Pancreas (tissue), 10 donors: ENCODE measurements around the gene ARNT2. TPM values are rescaled to one million over a fixed set of nuclear protein-coding genes. Genes with fewer than 3 reads are reported as not detected.

ENCODE experiments used
- ATAC-seq, 4 donors: fragments of 200-7000 bp; cut with Tn5 transposase; one replicate each; pipeline versions ENCODE4 v1.8.0 to v1.9.1; 2020; ENCODE audit warnings: mild to moderate bottlenecking in 4 of 4, moderate library complexity in 4 of 4
- DNase-seq, 6 donors: peaks; one replicate each; pipeline ENCODE4 v3.0.0-alpha.2; 2020
- FAIRE-seq: peaks from 2 replicates; lab custom pipeline; 2012; peaks lifted over from hg19 to GRCh38; lab: Jason Lieb, UNC
- H3K27ac ChIP-seq, 4 donors: fragments of 200-600 bp; sonication (generic); 1 replicate in 3 of 4; 2 replicates in 1 of 4; pipeline versions ENCODE4 v1.5.0 to v1.8.0; 2020
- H3K27me3 ChIP-seq, 4 donors: fragments of 200-600 bp; one replicate each; pipeline ENCODE4 v1.8.0; 2021
- H3K36me3 ChIP-seq, 3 donors: fragments of 200-600 bp; sonication (generic) in 1 of 3; one replicate each; pipeline versions ENCODE4 v1.5.0 to v1.8.0; 2020 to 2021
- H3K4me1 ChIP-seq, 3 donors: fragments of 200-600 bp; one replicate each; pipeline ENCODE4 v1.8.0; 2021
- H3K4me3 ChIP-seq, 4 donors: fragments of 200-600 bp; sonication (generic) in 2 of 4; one replicate each; pipeline versions ENCODE4 v1.5.0 to v1.8.0; 2020 to 2021
- H3K9me3 ChIP-seq, 4 donors: fragments of 200-600 bp; one replicate each; pipeline ENCODE4 v1.8.0; 2021
- CTCF ChIP-seq, 4 donors: fragments of 200-600 bp; sonication (generic) in 3 of 4; IDR thresholded peaks; one replicate each; pipeline versions ENCODE4 v1.5.0 to v1.8.0; 2021; ENCODE audit warnings: antibody characterized with exemption in 4 of 4
- WGBS, 2 donors: extraction: QIAGEN DNeasy Blood & Tissue Kit; methylation state at CpG; one replicate each; pipeline ENCODE4 v1.1.7; 2013; 5-methylcytosine and 5-hydroxymethylcytosine counted together
- intact Hi-C, 3 donors: fragments of 100-400 bp; cut with DNase I; formaldehyde crosslinking; loops; one replicate each; pipeline versions ENCODE4 v1.11.1 to v1.14.2; 2022
- polyA plus RNA-seq, 2 donors: library from polyadenylated mRNA; stranded (reverse); fragments of 200-250 nt; gene quantifications; one replicate each; pipeline ENCODE4 v1.2.3, GENCODE V29; 2013
- total RNA-seq, 6 donors: library from RNA; stranded (reverse); fragmentation: NEBNext Ultra II Directional in 4 of 6; extraction: Animal tissue kit (Norgen Biotek cat#: 25700) in 4 of 6; gene quantifications; one replicate each; pipeline versions ENCODE4 v1.2.1 to v1.2.4, GENCODE V29; 2021 to 2023
- donor health status: healthy with polysubstance abuse.
- donor health status: DM: no; HTN: no; CAD: no; lungs with moderate emphysema.
- donor health status: DM: no; HTN: no; CAD: no.
- donor health status: control.
- donor health status: control.
- donor health status: Bipolar disorder and iron deficiency.
- donor health status: DM: yes; HTN: yes; CAD: no.
- donor health status: DM: no; HTN: no; CAD: no.
- donor health status: DM: no; HTN: no; CAD: no.
- donor health status: DM: yes; HTN: yes; CAD: no.

The ARNT2 gene
- total and polyA plus RNA-seq, 8 donors = 2.1 to 18.1 (median 5.4) TPM

DNA sequence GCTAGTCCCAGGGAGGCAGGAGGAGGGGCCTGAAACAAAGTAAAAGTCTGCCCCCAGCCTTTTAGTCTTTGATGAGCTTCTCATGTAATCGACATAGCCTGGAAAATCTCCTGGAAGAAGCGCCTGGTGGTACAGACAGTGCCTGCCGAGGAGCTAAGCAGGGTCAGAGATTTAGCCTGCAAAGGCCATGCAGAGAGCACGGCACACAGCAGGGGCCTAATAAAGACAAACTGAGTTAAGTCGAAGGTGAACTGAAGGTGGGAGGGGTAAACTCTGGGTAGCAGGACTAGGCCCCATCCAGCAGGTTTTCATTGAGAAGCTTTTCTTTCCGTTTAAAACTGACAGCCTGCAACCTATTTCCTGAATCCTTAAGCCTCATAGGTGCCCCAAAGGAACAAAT, 175.4 kb downstream of the ARNT2 start:
- Histone ChIP-seq H3K4me3 (no peak overlapping the region), H3K9me3 (no peaks in the 10 kb centered on the region), H3K4me1 (no peaks in the 10 kb centered on the region), H3K27me3 (no peaks in the 10 kb centered on the region), H3K27ac (no peak overlapping the region), H3K36me3 (no peaks in the 10 kb centered on the region)
- TF ChIP-seq CTCF (IDR thresholded peaks at IDR 0.05) = no peak
- ATAC-seq (no peak), FAIRE-seq (no peak), DNase-seq (no peak)
- WGBS, 2 donors = 61 to 68% methylated on average over 6 of the region's 6 CpGs
- intact Hi-C loops = no loop called here

DNA sequence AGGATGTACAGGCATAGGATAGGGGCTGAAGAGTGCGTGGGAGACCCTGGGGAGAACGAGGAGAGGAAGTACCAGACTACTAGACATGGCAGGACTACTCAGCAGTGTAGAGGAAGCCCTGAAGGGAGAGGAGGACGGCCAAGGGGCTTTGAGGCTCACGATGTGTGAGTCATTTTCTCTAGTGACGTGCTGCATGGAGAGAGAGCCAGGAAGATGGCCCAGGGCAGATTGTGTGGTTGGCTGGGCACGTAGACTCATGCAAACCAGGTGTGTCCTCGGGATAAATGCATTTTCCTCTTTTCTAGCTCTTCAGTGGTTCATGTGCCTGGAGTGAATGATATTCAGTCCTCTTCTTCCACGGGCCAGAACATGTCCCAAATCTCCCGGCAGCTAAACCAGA, 175.9 kb downstream of the ARNT2 start:
- Histone ChIP-seq H3K9me3 (no peaks in the 10 kb centered on the region), H3K27me3 (no peaks in the 10 kb centered on the region), H3K4me1 (no peaks in the 10 kb centered on the region), H3K36me3 (no peaks in the 10 kb centered on the region), H3K4me3 (no peak overlapping the region), H3K27ac (no peak overlapping the region)
- FAIRE-seq (no peak), DNase-seq (no peak), ATAC-seq (no peak)
- 77 to 78% methylated on average over 9 of the region's 9 CpGs for WGBS, 2 donors
- TF ChIP-seq CTCF (IDR thresholded peaks at IDR 0.05) = no peak
- intact Hi-C loops = no loop called here

DNA sequence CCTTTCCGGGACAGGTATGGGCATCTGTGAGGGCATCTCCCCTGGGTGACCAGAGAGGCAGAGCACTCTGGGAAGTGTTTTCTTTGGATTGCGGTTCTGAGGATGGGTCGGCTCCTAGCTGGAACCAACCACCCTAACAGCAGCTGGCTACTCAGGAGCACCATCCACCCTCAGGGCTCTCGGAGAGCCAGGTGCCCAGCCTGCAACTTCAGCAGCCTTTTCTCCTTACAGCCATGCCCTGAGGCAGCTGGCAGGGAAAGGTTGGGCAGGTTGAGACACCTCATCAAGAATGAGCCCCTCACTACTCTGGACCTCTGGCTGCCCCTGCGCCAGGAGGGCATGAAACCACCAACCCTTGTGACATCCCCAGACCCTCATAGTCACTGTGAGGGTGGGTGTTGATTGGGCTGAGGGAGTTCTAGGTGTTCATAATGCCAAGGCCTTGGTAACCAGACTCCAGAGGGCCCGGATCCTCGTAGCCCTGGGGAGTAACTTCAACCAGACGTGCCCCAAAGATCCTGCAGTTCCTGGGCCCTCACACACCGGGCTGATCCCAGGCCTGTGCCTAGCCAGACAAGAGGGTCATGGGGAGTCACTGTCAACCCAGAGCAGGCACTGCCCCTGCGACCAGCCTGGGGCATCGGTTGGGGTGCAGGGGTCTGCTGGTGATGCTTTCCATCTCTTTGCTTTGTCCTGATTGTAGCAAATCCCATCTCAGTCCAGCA, 176.5 kb downstream of the ARNT2 start:
- Histone ChIP-seq H3K27ac (no peak overlapping the region), H3K9me3 (no peaks in the 10 kb centered on the region), H3K36me3 (no peaks in the 10 kb centered on the region), H3K4me1 (no peaks in the 10 kb centered on the region), H3K27me3 (no peaks in the 10 kb centered on the region), H3K4me3 (no peak overlapping the region)
- FAIRE-seq (no peak), DNase-seq (no peak), ATAC-seq (no peak)
- no peak for TF ChIP-seq CTCF (IDR thresholded peaks at IDR 0.05)
- intact Hi-C loops = no loop called here
- WGBS, 2 donors = 91 to 95% methylated on average over 11 of the region's 11 CpGs

GRCh38 chr15:80581976-80582375, 177.8 kb downstream of the ARNT2 start:
- intact Hi-C loops = no loop called here
- 83 to 85% methylated on average over 7 of the region's 7 CpGs for WGBS, 2 donors
- Histone ChIP-seq H3K36me3 (no peaks in the 10 kb centered on the region), H3K9me3 (no peaks in the 10 kb centered on the region), H3K4me3 (no peak overlapping the region), H3K4me1 (no peaks in the 10 kb centered on the region), H3K27ac (no peak overlapping the region), H3K27me3 (no peaks in the 10 kb centered on the region)
- ATAC-seq = no peak
- no peak for FAIRE-seq
- no peak for DNase-seq
- no peak for TF ChIP-seq CTCF (IDR thresholded peaks at IDR 0.05)

GRCh38 chr15:80582816-80583423, 178.7 kb downstream of the ARNT2 start:
- Histone ChIP-seq H3K36me3 (no peaks in the 10 kb centered on the region), H3K27ac (no peak overlapping the region), H3K27me3 (no peaks in the 10 kb centered on the region), H3K9me3 (no peaks in the 10 kb centered on the region), H3K4me1 (no peaks in the 10 kb centered on the region), H3K4me3 (no peak overlapping the region)
- no peak for DNase-seq
- WGBS, 2 donors = 89 to 91% methylated on average over 15 of the region's 15 CpGs
- FAIRE-seq = no peak
- intact Hi-C loops = no loop called here
- TF ChIP-seq CTCF (IDR thresholded peaks at IDR 0.05) = no peak
- ATAC-seq = no peak
